K562 (cell line): Measurements from ENCODE around the gene ZBTB48.
"Not testable (repeated sequence)": the region's sequence is repeated elsewhere in the genome, so short reads cannot be mapped to it uniquely, and the experiment has no call there.

Source experiments
- ARHGAP35 ChIP-seq: fragments of 450-650 bp; IDR thresholded peaks from 2 replicates; pipeline ENCODE4 v1.6.1; 2018; ENCODE audit not compliant: partially characterized antibody
- NBN ChIP-seq: fragments of 450-650 bp; IDR thresholded peaks from 2 replicates; pipeline ENCODE4 v1.6.1; 2016; ENCODE audit warnings: low read depth, mild to moderate bottlenecking
- ZNF224 ChIP-seq: sonication (generic); formaldehyde crosslinking; IDR thresholded peaks from 2 replicates; pipeline ENCODE4 v1.8.0; 2022; ENCODE audit warnings: mild to moderate bottlenecking, missing genetic modification reagents
- ZNF274 ChIP-seq: IDR thresholded peaks from 2 replicates; pipeline ENCODE4 v1.6.1; 2011; ENCODE audit warnings: low read depth, mild to moderate bottlenecking, low read length, moderate library complexity, borderline replicate concordance
- TF ChIP-seq, protein P1 (sequence below): conservative IDR thresholded peaks from 2 replicates; pipeline ENCODE4 v1.6.1; 2011; ENCODE audit warnings: low read depth, mild to moderate bottlenecking, low read length; ENCODE audit not compliant: control insufficient read depth

DNA sequence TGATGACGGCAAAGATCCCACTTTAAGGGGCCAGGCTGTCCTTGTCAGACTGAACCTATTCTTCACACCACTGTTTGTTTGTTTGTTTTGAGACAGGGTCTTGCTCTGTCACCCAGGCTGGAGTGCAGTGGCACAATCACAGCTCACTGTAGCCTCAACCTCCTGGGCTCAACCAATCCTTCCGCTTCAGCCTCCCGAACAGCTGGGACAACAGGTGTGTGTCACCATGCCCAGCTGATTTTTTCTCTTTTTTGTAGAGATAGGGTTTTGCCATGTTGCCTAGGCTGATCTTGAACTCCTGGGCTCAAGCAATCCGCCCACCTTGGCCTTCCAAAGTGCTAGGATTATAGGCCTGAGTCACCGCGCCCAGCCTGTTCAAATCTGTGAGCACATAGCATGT is 57.0 kb downstream of the ZBTB48 start:
- not testable (repeated sequence) for TF ChIP-seq NBN; ZNF274; ZNF224 (CRISPR knock-in tag); ARHGAP35
- TF ChIP-seq, protein P1, sequence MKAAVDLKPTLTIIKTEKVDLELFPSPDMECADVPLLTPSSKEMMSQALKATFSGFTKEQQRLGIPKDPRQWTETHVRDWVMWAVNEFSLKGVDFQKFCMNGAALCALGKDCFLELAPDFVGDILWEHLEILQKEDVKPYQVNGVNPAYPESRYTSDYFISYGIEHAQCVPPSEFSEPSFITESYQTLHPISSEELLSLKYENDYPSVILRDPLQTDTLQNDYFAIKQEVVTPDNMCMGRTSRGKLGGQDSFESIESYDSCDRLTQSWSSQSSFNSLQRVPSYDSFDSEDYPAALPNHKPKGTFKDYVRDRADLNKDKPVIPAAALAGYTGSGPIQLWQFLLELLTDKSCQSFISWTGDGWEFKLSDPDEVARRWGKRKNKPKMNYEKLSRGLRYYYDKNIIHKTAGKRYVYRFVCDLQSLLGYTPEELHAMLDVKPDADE: not testable (repeated sequence)
